ENCODE measurements around the gene CCR5AS. TPM values are rescaled to one million over a fixed set of nuclear protein-coding genes. Genes with fewer than 3 reads are reported as not detected.

Gene CCR5AS

GRCh38 chr3:46316206-46316605, 90.7 kb downstream of the CCR5AS start:
- DNase-seq (ENCODE audit: low spot score) (no peak), ATAC-seq (ENCODE audit: low FRiP score) (no peak)
- TF ChIP-seq CTCF (IDR thresholded peaks at IDR 0.05), result no peak

DNA sequence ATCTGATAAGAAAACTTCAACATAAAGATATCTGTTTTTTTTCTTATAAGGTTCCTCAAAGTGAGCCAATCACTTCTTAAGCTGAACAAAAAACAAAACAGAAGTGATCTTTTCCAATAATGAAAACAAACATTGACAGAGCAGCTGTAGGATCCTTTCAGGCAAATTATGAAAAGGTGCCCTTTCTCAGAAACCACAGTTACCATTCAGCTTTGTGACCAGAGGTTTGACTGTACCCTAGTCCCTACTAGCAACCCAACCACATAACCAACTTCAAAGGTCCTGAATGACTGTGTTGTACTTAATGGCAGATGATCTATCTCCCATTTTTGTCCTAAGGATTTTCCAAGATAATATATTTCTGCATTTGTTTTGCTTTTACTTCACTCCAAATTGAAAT, 92.3 kb downstream of the CCR5AS start:
- no peak for ATAC-seq (ENCODE audit: low FRiP score)
- no peak for DNase-seq (ENCODE audit: low spot score)

More for the DNA sequence above, 92.3 kb downstream of the CCR5AS start:
- TF ChIP-seq CTCF (IDR thresholded peaks at IDR 0.05), result no peak

Other genes starting within 250 kb of the CCR5AS start
- 10 to 100 TPM; 12.9 to 88.6 (median 25.1) TPM for gene CCR1, start 198.8 kb downstream of the CCR5AS start, total RNA-seq
- gene CCR3, start 164.6 kb downstream of the CCR5AS start, total RNA-seq, result under 1 TPM in 1 of 4 donors, not detected in 3; 0.37 TPM
- 1 to 10 TPM; 1.3 to 5.4 (median 4.1) TPM for gene CCR2, start 53.0 kb downstream of the CCR5AS start, total RNA-seq
- 1 to 10 TPM in 2 of 4 donors, under 1 TPM in 2; 0.16 to 5.2 (median 0.78) TPM for gene CCR5, start 36.1 kb downstream of the CCR5AS start, total RNA-seq
- gene CCRL2, start 193 bp upstream of the CCR5AS start, total RNA-seq, result 10 to 100 TPM in 3 of 4 donors, 1 to 10 TPM in 1; 6.8 to 17.8 (median 12.8) TPM
- 1 to 10 TPM; 3.0 to 9.6 (median 6.9) TPM for gene LTF, start 57.8 kb upstream of the CCR5AS start, total RNA-seq
- gene RTP3, start 90.9 kb upstream of the CCR5AS start, total RNA-seq, result not detected
- 1 to 10 TPM; 2.0 to 6.9 (median 3.8) TPM for gene LRRC2, start 159.2 kb upstream of the CCR5AS start, total RNA-seq
- not detected for gene FAM240A, start 205.5 kb upstream of the CCR5AS start, total RNA-seq